NOMO-1 (cell line): ENCODE data around the gene STN1.

Source experiments
- DNase-seq, 2 experiments: peaks; one replicate each; lab custom pipeline; 2025; ENCODE audit not compliant: unreplicated experiment in 2 of 2; lab: John Stamatoyannopoulos, UW

The STN1 gene

GRCh38 chr10:103832806-103833205, 85.2 kb downstream of the STN1 start:
- no peak for DNase-seq
